ENCODE measurements around the gene RXFP4. TPM values are rescaled to one million over a fixed set of nuclear protein-coding genes. Genes with fewer than 3 reads are reported as not detected.
"Not testable (repeated sequence)": the region's sequence is repeated elsewhere in the genome, so short reads cannot be mapped to it uniquely, and the experiment has no call there.

The RXFP4 gene, protein sequence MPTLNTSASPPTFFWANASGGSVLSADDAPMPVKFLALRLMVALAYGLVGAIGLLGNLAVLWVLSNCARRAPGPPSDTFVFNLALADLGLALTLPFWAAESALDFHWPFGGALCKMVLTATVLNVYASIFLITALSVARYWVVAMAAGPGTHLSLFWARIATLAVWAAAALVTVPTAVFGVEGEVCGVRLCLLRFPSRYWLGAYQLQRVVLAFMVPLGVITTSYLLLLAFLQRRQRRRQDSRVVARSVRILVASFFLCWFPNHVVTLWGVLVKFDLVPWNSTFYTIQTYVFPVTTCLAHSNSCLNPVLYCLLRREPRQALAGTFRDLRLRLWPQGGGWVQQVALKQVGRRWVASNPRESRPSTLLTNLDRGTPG
- not detected in 2 replicates for total RNA-seq (ENCODE audit: low replicate concordance)
- long read RNA-seq: 0 reads

DNA sequence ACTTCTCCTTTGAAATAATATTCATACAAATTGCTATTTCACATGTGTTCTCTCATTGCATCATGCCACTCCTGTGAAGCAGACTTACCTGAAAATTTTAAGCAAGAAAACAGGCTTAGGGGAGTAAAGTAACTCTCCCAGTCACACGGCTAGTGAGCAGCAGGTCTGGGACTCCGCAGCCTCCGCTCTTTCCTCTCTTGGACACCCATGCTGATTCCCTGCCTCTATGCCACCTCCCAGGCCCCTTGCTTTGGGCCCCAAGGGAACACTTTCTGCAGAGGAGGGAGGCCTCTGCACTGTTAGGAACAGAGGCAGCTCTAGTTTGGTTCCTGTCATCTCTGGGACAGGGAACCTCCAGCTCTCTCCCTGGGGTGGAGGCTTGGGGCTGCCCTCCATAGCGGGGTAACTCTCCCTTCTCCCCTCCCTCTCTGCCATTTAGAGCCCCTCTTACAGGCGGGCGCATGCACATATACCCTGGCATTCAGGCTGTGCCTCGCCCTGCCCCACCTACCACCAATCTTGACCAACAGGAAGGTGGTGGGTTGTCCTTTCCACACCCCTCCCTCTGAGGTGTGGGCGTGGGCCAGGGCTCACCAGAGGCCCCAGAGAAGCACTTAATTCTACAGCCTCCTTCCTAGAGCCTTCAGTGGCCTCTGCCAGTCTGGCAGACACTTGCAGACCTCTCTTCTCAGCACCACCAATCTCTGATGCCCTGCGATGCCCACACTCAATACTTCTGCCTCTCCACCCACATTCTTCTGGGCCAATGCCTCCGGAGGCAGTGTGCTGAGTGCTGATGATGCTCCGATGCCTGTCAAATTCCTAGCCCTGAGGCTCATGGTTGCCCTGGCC lies at the start of gene RXFP4:
TSS of gene RXFP4 (plus strand) at position 646 of the 852 bp plus-strand sequence. CDS start at position 718, 72 bp downstream.
- peak within 1 kb of the TSS; percentile 74 for H3K27ac Mint-ChIP-seq
- H3K27me3 Mint-ChIP-seq: no peaks in the 10 kb centered on the region
- H3K4me1 Mint-ChIP-seq (ENCODE audit: unreplicated experiment): peaks cover 31% of the 10 kb centered on the region
- TF ChIP-seq, protein P1, sequence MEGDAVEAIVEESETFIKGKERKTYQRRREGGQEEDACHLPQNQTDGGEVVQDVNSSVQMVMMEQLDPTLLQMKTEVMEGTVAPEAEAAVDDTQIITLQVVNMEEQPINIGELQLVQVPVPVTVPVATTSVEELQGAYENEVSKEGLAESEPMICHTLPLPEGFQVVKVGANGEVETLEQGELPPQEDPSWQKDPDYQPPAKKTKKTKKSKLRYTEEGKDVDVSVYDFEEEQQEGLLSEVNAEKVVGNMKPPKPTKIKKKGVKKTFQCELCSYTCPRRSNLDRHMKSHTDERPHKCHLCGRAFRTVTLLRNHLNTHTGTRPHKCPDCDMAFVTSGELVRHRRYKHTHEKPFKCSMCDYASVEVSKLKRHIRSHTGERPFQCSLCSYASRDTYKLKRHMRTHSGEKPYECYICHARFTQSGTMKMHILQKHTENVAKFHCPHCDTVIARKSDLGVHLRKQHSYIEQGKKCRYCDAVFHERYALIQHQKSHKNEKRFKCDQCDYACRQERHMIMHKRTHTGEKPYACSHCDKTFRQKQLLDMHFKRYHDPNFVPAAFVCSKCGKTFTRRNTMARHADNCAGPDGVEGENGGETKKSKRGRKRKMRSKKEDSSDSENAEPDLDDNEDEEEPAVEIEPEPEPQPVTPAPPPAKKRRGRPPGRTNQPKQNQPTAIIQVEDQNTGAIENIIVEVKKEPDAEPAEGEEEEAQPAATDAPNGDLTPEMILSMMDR (conservative IDR thresholded peaks at IDR 0.05): no peak
- H3K4me3 Mint-ChIP-seq: peak within 1 kb of the TSS; percentile 32
- no peak for DNase-seq (ENCODE audit: extremely low spot score, unreplicated experiment)
- H3K36me3 Mint-ChIP-seq: no peaks in the 10 kb centered on the region
- H3K9me3 Mint-ChIP-seq: no peaks in the 10 kb centered on the region

DNA sequence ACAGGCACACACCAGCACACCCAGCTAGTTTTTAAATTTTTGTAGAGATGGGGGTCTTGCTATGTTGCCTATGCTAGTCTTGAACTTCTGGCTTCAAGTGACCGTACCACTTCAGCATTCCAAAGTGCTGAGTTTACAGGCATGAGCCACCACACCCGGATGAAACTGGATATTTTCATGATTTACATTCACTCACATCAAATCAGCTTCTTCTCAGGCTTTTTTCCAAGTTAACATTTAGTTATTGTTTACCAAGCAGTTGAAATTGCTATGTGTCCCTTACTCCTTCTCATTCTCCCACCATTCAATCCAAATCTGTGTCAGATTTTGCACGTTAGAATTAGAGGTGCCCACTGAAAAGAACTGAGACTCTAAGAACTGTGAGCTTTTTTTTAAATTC lies 48.6 kb upstream of the RXFP4 start:
- H3K36me3 Mint-ChIP-seq: peaks cover 5% of the 10 kb centered on the region
- H3K4me3 Mint-ChIP-seq: no peak overlapping the region
- H3K9me3 Mint-ChIP-seq: no peaks in the 10 kb centered on the region
- DNase-seq (ENCODE audit: extremely low spot score, unreplicated experiment): no peak
- TF ChIP-seq, protein P1 (conservative IDR thresholded peaks at IDR 0.05): no peak
- H3K27me3 Mint-ChIP-seq: no peaks in the 10 kb centered on the region
- peak overlapping the region; percentile 73 for H3K27ac Mint-ChIP-seq
- peaks cover 4% of the 10 kb centered on the region for H3K4me1 Mint-ChIP-seq (ENCODE audit: unreplicated experiment)

DNA sequence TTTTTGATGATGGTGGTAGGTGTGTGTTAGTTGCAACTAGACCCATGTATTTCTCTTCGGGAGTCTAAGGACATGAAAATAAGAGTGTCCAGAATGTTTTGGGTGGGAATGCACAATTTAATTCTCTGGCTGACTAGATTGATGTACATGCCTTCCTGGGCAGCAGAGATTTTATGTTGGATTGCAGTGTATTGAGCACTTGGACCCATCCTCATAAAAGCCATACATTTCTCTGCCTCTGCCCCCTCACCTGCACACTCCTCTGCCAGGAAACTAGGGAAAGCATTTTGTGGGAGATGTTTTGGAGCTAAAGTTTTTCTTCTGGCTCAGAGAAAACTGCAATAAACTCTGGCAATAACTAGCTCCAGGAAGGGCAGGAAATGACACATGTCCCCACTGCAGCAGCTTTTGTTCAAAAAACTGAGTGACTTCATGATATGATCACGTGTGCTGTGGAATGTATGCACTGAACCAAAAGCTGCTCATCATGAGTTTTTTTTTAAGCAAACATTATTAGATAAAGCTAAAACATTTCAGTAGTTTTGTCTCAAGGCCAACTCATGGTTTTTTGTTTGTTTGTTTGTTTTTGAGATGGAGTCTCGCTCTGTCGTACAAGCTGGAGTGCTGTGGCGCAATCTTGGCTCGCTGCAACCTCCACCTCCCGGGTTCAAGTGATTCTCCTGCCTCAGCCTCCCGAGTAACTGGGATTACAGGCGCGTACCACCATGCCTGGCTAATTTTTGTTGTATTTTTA lies 47.9 kb upstream of the RXFP4 start:
- peak overlapping the region; percentile 73 for H3K27ac Mint-ChIP-seq
- H3K27me3 Mint-ChIP-seq: no peaks in the 10 kb centered on the region
- DNase-seq (ENCODE audit: extremely low spot score, unreplicated experiment): no peak
- H3K4me3 Mint-ChIP-seq: no peak overlapping the region
- H3K36me3 Mint-ChIP-seq: peaks cover 7% of the 10 kb centered on the region
- TF ChIP-seq, protein P1 (conservative IDR thresholded peaks at IDR 0.05): no peak
- H3K4me1 Mint-ChIP-seq (ENCODE audit: unreplicated experiment): peaks cover 4% of the 10 kb centered on the region
- no peaks in the 10 kb centered on the region for H3K9me3 Mint-ChIP-seq

DNA sequence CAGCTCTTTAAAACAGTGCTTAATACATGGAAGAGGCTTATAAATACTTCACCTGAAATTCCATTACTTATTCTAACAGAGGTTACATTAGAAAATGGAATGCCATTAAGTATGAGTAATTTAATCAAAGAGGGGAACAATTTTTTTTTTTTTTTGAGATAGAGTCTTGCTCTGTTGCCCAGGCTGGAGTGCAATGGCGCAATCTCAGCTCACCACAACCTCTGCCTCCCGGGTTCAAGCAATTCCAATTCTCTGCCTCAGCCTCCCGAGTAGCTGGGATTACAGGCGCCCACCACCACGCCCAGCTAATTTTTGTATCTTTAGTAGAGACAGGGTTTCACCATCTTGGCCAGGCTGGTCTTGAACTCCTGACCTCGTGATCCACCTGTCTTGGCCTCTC lies 45.8 kb upstream of the RXFP4 start:
- H3K4me3 Mint-ChIP-seq; H3K27me3 Mint-ChIP-seq; DNase-seq (ENCODE audit: extremely low spot score, unreplicated experiment); H3K9me3 Mint-ChIP-seq; H3K4me1 Mint-ChIP-seq (ENCODE audit: unreplicated experiment); H3K27ac Mint-ChIP-seq: not testable (repeated sequence)
- peaks cover 10% of the 10 kb centered on the region for H3K36me3 Mint-ChIP-seq

DNA sequence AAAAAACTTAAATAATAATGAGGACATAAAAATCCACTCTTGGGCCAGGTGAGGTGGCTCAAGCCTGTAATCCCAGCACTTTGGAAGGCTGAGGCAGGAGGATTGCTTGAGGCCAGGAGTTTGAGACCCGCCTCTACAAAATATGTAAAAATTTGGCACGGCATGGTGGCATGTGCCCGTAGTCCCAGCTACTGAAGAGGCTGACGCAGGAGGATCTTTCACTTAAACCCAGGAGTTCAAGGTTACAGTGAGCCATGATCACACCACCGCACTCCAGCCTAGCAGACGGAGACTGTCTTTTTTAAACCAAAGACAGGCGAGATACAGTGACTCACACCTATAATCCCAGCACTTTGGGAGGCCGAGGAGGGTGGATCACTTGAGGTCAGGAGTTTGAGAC lies 45.0 kb upstream of the RXFP4 start:
- not testable (repeated sequence) for H3K27ac Mint-ChIP-seq; H3K9me3 Mint-ChIP-seq; H3K4me3 Mint-ChIP-seq; DNase-seq (ENCODE audit: extremely low spot score, unreplicated experiment); H3K27me3 Mint-ChIP-seq; H3K4me1 Mint-ChIP-seq (ENCODE audit: unreplicated experiment)
- H3K36me3 Mint-ChIP-seq: peaks cover 10% of the 10 kb centered on the region

DNA sequence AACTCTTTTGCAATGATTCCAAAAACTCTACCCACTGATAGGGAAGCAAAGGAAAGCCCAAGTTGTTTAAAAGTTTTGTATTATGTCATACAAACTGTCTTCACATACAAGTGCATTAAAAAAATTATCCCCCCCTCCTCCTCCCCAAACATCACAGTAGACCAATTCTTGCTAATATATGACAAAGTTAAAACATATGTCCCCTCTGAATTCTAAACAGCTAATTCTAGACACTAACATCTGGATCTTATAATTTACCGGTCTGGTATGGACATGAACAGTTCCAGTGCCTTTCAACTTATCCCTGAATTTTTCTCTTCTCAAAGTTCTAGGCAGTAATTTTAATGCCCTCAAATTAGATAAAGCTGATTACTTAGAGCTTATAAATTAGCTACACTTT lies 43.7 kb upstream of the RXFP4 start:
- DNase-seq (ENCODE audit: extremely low spot score, unreplicated experiment): no peak
- H3K36me3 Mint-ChIP-seq: peaks cover 10% of the 10 kb centered on the region
- H3K4me1 Mint-ChIP-seq (ENCODE audit: unreplicated experiment): peaks cover 4% of the 10 kb centered on the region
- H3K4me3 Mint-ChIP-seq: no peak overlapping the region
- TF ChIP-seq, protein P1 (conservative IDR thresholded peaks at IDR 0.05): no peak
- H3K27ac Mint-ChIP-seq: peak overlapping the region; percentile 8
- no peaks in the 10 kb centered on the region for H3K27me3 Mint-ChIP-seq
- H3K9me3 Mint-ChIP-seq: no peaks in the 10 kb centered on the region

All from type B pancreatic cell (in vitro differentiated cells).